Putamen (tissue), 1 donor: Measurements from ENCODE around the gene GABRA5.
"Not testable (repeated sequence)": the region's sequence is repeated elsewhere in the genome, so short reads cannot be mapped to it uniquely, and the experiment has no call there.

ENCODE experiments used
- DNase-seq: peaks from one replicate; pipeline ENCODE4 v3.0.0-alpha.2; 2016; ENCODE audit warnings: low spot score

The GABRA5 gene

GRCh38 chr15:26877831-26878230 lies 11.0 kb downstream of the GABRA5 start:
- DNase-seq: no peak

- DNase-seq: no peak
Observed at GRCh38 chr15:26879706-26880105, 12.8 kb downstream of the GABRA5 start.

- no peak for DNase-seq
Observed at GRCh38 chr15:26882112-26882511, 15.2 kb downstream of the GABRA5 start.

GRCh38 chr15:26882616-26883365 lies 15.9 kb downstream of the GABRA5 start:
- no peak for DNase-seq

- no peak for DNase-seq
Observed at GRCh38 chr15:26883466-26883865, 16.6 kb downstream of the GABRA5 start.

GRCh38 chr15:26886566-26886965 lies 19.7 kb downstream of the GABRA5 start:
- no peak for DNase-seq

- no peak for DNase-seq
Observed at GRCh38 chr15:26887926-26888666, 21.2 kb downstream of the GABRA5 start.

GRCh38 chr15:26888761-26889160 lies 21.9 kb downstream of the GABRA5 start:
- DNase-seq: no peak

GRCh38 chr15:26889298-26889898 lies 22.5 kb downstream of the GABRA5 start:
- peak; percentile 57 for DNase-seq

- DNase-seq: no peak
Observed at GRCh38 chr15:26890451-26890850, 23.6 kb downstream of the GABRA5 start.

- no peak for DNase-seq
Observed at GRCh38 chr15:26890988-26891387, 24.1 kb downstream of the GABRA5 start.

GRCh38 chr15:26891448-26892181 lies 24.8 kb downstream of the GABRA5 start:
- DNase-seq: peak; percentile 73

GRCh38 chr15:26892182-26892518 lies 25.3 kb downstream of the GABRA5 start:
- no peak for DNase-seq

GRCh38 chr15:26892678-26893077 lies 25.8 kb downstream of the GABRA5 start:
- DNase-seq: no peak

GRCh38 chr15:26893351-26894065 lies 26.6 kb downstream of the GABRA5 start:
- no peak for DNase-seq

- no peak for DNase-seq
Observed at GRCh38 chr15:26894181-26894580, 27.3 kb downstream of the GABRA5 start.

GRCh38 chr15:26895346-26895745 lies 28.5 kb downstream of the GABRA5 start:
- not testable (repeated sequence) for DNase-seq

- DNase-seq: no peak
Observed at GRCh38 chr15:26899658-26900057, 32.8 kb downstream of the GABRA5 start.

GRCh38 chr15:26901041-26901440 lies 34.2 kb downstream of the GABRA5 start:
- DNase-seq: no peak

GRCh38 chr15:26910715-26911114 lies 43.9 kb downstream of the GABRA5 start:
- peak; percentile 15 for DNase-seq

- DNase-seq: no peak
Observed at GRCh38 chr15:26921433-26921832, 54.6 kb downstream of the GABRA5 start.

- DNase-seq: no peak
Observed at GRCh38 chr15:26926081-26926480, 59.2 kb downstream of the GABRA5 start.
